T-helper 17 cell (primary cell): ENCODE data around the gene HRAS. TPM values are rescaled to one million over a fixed set of nuclear protein-coding genes. Genes with fewer than 3 reads are reported as not detected.

Source experiments
- ATAC-seq: fragments of 150-1000 bp; cut with Tn5 transposase; 2 replicates; pipeline ENCODE4 v1.10.0; 2021; ENCODE audit warnings: mild to moderate bottlenecking, moderate library complexity
- DNase-seq, 3 donors: peaks; one replicate each; pipeline versions ENCODE4 v3.0.0 to v3.0.0-alpha.2; 2020 to 2021
- H3K9me3 ChIP-seq: one replicate; pipeline ENCODE4 v1.7.0; 2013; ENCODE audit warnings: low read length, mild to moderate bottlenecking; ENCODE audit not compliant: control insufficient read depth, poor library complexity, severe bottlenecking
- H3K27ac Mint-ChIP-seq: one replicate; pipeline ENCODE4 v1.8.0; 2022; ENCODE audit warnings: mild to moderate bottlenecking, moderate library complexity, mixed read lengths
- H3K27me3 Mint-ChIP-seq: one replicate; pipeline ENCODE4 v1.8.0; 2022; ENCODE audit warnings: mixed read lengths
- H3K36me3 Mint-ChIP-seq: one replicate; pipeline ENCODE4 v1.8.0; 2022; ENCODE audit warnings: low read depth, mixed read lengths
- H3K4me1 Mint-ChIP-seq: one replicate; pipeline ENCODE4 v1.8.0; 2022; ENCODE audit warnings: mild to moderate bottlenecking, mixed read lengths
- H3K4me3 Mint-ChIP-seq: one replicate; pipeline ENCODE4 v1.8.0; 2022; ENCODE audit warnings: mild to moderate bottlenecking, moderate library complexity, mixed read lengths
- total RNA-seq, 4 donors: library from RNA in 2 of 4; stranded (reverse) in 2 of 4; gene quantifications; one replicate each; pipeline ENCODE4 v1.2.3 and lab custom pipeline; 2022 to 2026

The HRAS gene
- total RNA-seq, 2 donors from 2014 or later: 31.4 TPM

- H3K9me3 ChIP-seq: no peaks in the 10 kb centered on the region
- DNase-seq (no peak), ATAC-seq (no peak)
- Mint-ChIP-seq H3K4me3 (no peak overlapping the region), H3K36me3 (no peaks in the 10 kb centered on the region), H3K27me3 (no peaks in the 10 kb centered on the region), H3K27ac (no peak overlapping the region), H3K4me1 (no peaks in the 10 kb centered on the region)
Measured at GRCh38 chr11:489610-490185, 45.7 kb downstream of the HRAS start.

GRCh38 chr11:488992-489391, 46.4 kb downstream of the HRAS start:
- no peaks in the 10 kb centered on the region for H3K36me3 Mint-ChIP-seq
- peak overlapping the region; percentile 37 for H3K27ac Mint-ChIP-seq
- ATAC-seq (no peak), DNase-seq (no peak)
- H3K27me3 Mint-ChIP-seq: no peaks in the 10 kb centered on the region
- H3K4me1 Mint-ChIP-seq: no peaks in the 10 kb centered on the region
- H3K4me3 Mint-ChIP-seq: no peak overlapping the region
- no peaks in the 10 kb centered on the region for H3K9me3 ChIP-seq

- no peaks in the 10 kb centered on the region for H3K4me1 Mint-ChIP-seq
- ATAC-seq (no peak), DNase-seq (no peak)
- H3K4me3 Mint-ChIP-seq: no peak overlapping the region
- H3K27ac Mint-ChIP-seq: peak overlapping the region; percentile 37
- H3K36me3 Mint-ChIP-seq: no peaks in the 10 kb centered on the region
- no peaks in the 10 kb centered on the region for H3K9me3 ChIP-seq
- no peaks in the 10 kb centered on the region for H3K27me3 Mint-ChIP-seq
Measured at GRCh38 chr11:488579-488978, 46.8 kb downstream of the HRAS start.

- H3K36me3 Mint-ChIP-seq: no peaks in the 10 kb centered on the region
- no peak overlapping the region for H3K4me3 Mint-ChIP-seq
- H3K9me3 ChIP-seq: no peaks in the 10 kb centered on the region
- no peak overlapping the region for H3K27ac Mint-ChIP-seq
- ATAC-seq (no peak), DNase-seq (no peak)
- H3K27me3 Mint-ChIP-seq: no peaks in the 10 kb centered on the region
- H3K4me1 Mint-ChIP-seq: no peaks in the 10 kb centered on the region
Measured at GRCh38 chr11:488062-488461, 47.3 kb downstream of the HRAS start.

GRCh38 chr11:487571-488021, 47.8 kb downstream of the HRAS start:
- Mint-ChIP-seq H3K36me3 (no peaks in the 10 kb centered on the region), H3K27ac (no peak overlapping the region), H3K27me3 (no peaks in the 10 kb centered on the region), H3K4me1 (no peaks in the 10 kb centered on the region), H3K4me3 (no peak overlapping the region)
- ATAC-seq (no peak), DNase-seq (no peak)
- H3K9me3 ChIP-seq: no peaks in the 10 kb centered on the region

GRCh38 chr11:486189-486588, 49.2 kb downstream of the HRAS start:
- no peak overlapping the region for H3K27ac Mint-ChIP-seq
- no peak for DNase-seq
- no peak for ATAC-seq
- H3K36me3 Mint-ChIP-seq: no peaks in the 10 kb centered on the region
- H3K9me3 ChIP-seq: no peaks in the 10 kb centered on the region
- no peaks in the 10 kb centered on the region for H3K27me3 Mint-ChIP-seq
- no peaks in the 10 kb centered on the region for H3K4me1 Mint-ChIP-seq
- no peak overlapping the region for H3K4me3 Mint-ChIP-seq

GRCh38 chr11:484616-485015, 50.8 kb downstream of the HRAS start:
- no peaks in the 10 kb centered on the region for H3K27me3 Mint-ChIP-seq

More at GRCh38 chr11:484616-485015, 50.8 kb downstream of the HRAS start:
- H3K36me3 Mint-ChIP-seq: no peaks in the 10 kb centered on the region
- H3K27ac Mint-ChIP-seq: no peak overlapping the region
- DNase-seq (no peak), ATAC-seq (no peak)
- no peak overlapping the region for H3K4me3 Mint-ChIP-seq
- no peaks in the 10 kb centered on the region for H3K4me1 Mint-ChIP-seq
- H3K9me3 ChIP-seq: no peaks in the 10 kb centered on the region

Other genes starting within 250 kb of the HRAS start
- gene PGGHG, start 246.4 kb downstream of the HRAS start, total RNA-seq: 100 to 1,000 TPM; 317 to 350 TPM
- not detected for gene IFITM5, start 236.1 kb downstream of the HRAS start, total RNA-seq
- gene IFITM2, start 227.8 kb downstream of the HRAS start, total RNA-seq: 100 to 1,000 TPM; 550 to 570 TPM
- gene IFITM1, start 221.5 kb downstream of the HRAS start, total RNA-seq: 100 to 1,000 TPM; 344 to 363 TPM
- 10 to 100 TPM in 1 of 2 donors, 1 to 10 TPM in 1; 2.5 to 25.2 TPM for gene IFITM3, start 214.7 kb downstream of the HRAS start, total RNA-seq
- gene B4GALNT4, start 166.1 kb downstream of the HRAS start, total RNA-seq: 1 to 10 TPM; 6.0 to 8.6 TPM
- not detected for gene PKP3, start 141.4 kb downstream of the HRAS start, total RNA-seq
- gene SIGIRR, start 120.6 kb downstream of the HRAS start, total RNA-seq: 100 to 1,000 TPM; 353 to 409 TPM
- 100 to 1,000 TPM; 131 to 165 TPM for gene ANO9, start 93.6 kb downstream of the HRAS start, total RNA-seq
- gene PTDSS2, start 85.3 kb downstream of the HRAS start, total RNA-seq: 10 to 100 TPM; 21.8 to 24.5 TPM
- gene RNH1, start 28.3 kb downstream of the HRAS start, total RNA-seq: 100 to 1,000 TPM; 108 to 127 TPM
- 1 to 10 TPM; 5.7 to 5.8 TPM for gene LRRC56, start 2.0 kb upstream of the HRAS start, total RNA-seq
- gene LMNTD2, start 25.2 kb upstream of the HRAS start, total RNA-seq: 1 to 10 TPM; 3.8 to 6.0 TPM
- 10 to 100 TPM; 24.6 to 29.4 TPM for gene RASSF7, start 25.4 kb upstream of the HRAS start, total RNA-seq
- 10 to 100 TPM; 36.7 to 44.8 TPM for gene PHRF1, start 40.9 kb upstream of the HRAS start, total RNA-seq
- gene IRF7, start 80.4 kb upstream of the HRAS start, total RNA-seq: 10 to 100 TPM; 40.3 to 44.0 TPM
- gene CDHR5, start 89.4 kb upstream of the HRAS start, total RNA-seq: not detected
- not detected for gene SCT, start 91.6 kb upstream of the HRAS start, total RNA-seq
- under 1 TPM; 0.40 to 0.89 TPM for gene DRD4, start 101.7 kb upstream of the HRAS start, total RNA-seq
- gene DEAF1, start 159.6 kb upstream of the HRAS start, total RNA-seq: 10 to 100 TPM; 55.3 to 77.1 TPM
- 10 to 100 TPM; 20.8 to 21.3 TPM for gene TMEM80, start 160.2 kb upstream of the HRAS start, total RNA-seq
- 10 to 100 TPM in 1 of 2 donors, 1 to 10 TPM in 1; 6.8 to 11.7 TPM for gene EPS8L2, start 170.7 kb upstream of the HRAS start, total RNA-seq
- gene TALDO1, start 211.9 kb upstream of the HRAS start, total RNA-seq: 100 to 1,000 TPM in 1 of 2 donors, 10 to 100 TPM in 1; 60.4 to 102 TPM
- 10 to 100 TPM; 36.7 to 44.3 TPM for gene GATD1, start 241.9 kb upstream of the HRAS start, total RNA-seq